HUES6 (cell line): ENCODE data around the gene SFMBT2.

ENCODE experiments used
- H3K27ac ChIP-seq: 2 replicates; pipeline ENCODE4 v1.7.0; 2013; ENCODE audit warnings: low read depth, mild to moderate bottlenecking, low read length, inconsistent platforms
- H3K27me3 ChIP-seq: 2 replicates; pipeline ENCODE4 v1.6.1; 2013; ENCODE audit warnings: low read length; ENCODE audit not compliant: control insufficient read depth, insufficient read depth
- H3K36me3 ChIP-seq: 2 replicates; pipeline ENCODE4 v1.6.1; 2013; ENCODE audit warnings: low read length; ENCODE audit not compliant: control insufficient read depth, insufficient read depth
- H3K4me1 ChIP-seq: 2 replicates; pipeline ENCODE4 v1.6.1; 2013; ENCODE audit warnings: low read length; ENCODE audit not compliant: control insufficient read depth, insufficient read depth
- H3K4me3 ChIP-seq: 2 replicates; pipeline ENCODE4 v1.5.1; 2013; ENCODE audit warnings: low read depth, low read length
- H3K9ac ChIP-seq: one replicate; pipeline ENCODE4 v1.6.1; 2013; ENCODE audit warnings: mild to moderate bottlenecking, low read length
- H3K9me3 ChIP-seq: 2 replicates; pipeline ENCODE4 v1.6.1; 2013; ENCODE audit warnings: low read depth, low read length; ENCODE audit not compliant: control insufficient read depth, insufficient read depth

The SFMBT2 gene

GRCh38 chr10:7277867-7278266 is 133.0 kb downstream of the SFMBT2 start:
- H3K27ac ChIP-seq = no peak overlapping the region
- H3K4me1 ChIP-seq = no peaks in the 10 kb centered on the region
- H3K9ac ChIP-seq = no peak overlapping the region
- H3K4me3 ChIP-seq = no peak overlapping the region
- H3K36me3 ChIP-seq = no peaks in the 10 kb centered on the region
- H3K9me3 ChIP-seq = no peaks in the 10 kb centered on the region
- no peaks in the 10 kb centered on the region for H3K27me3 ChIP-seq

GRCh38 chr10:7277432-7277831 is 133.4 kb downstream of the SFMBT2 start:
- no peak overlapping the region for H3K4me3 ChIP-seq
- H3K4me1 ChIP-seq = no peaks in the 10 kb centered on the region
- H3K9me3 ChIP-seq = no peaks in the 10 kb centered on the region
- H3K9ac ChIP-seq = no peak overlapping the region
- H3K27ac ChIP-seq = no peak overlapping the region
- no peaks in the 10 kb centered on the region for H3K27me3 ChIP-seq
- H3K36me3 ChIP-seq = no peaks in the 10 kb centered on the region

- no peak overlapping the region for H3K27ac ChIP-seq
- H3K9ac ChIP-seq = no peak overlapping the region
- H3K4me1 ChIP-seq = no peaks in the 10 kb centered on the region
- H3K9me3 ChIP-seq = no peaks in the 10 kb centered on the region
- H3K27me3 ChIP-seq = no peaks in the 10 kb centered on the region
- H3K4me3 ChIP-seq = no peak overlapping the region
- no peaks in the 10 kb centered on the region for H3K36me3 ChIP-seq
Observed at GRCh38 chr10:7275761-7276440, 134.9 kb downstream of the SFMBT2 start.

GRCh38 chr10:7274293-7274692 is 136.5 kb downstream of the SFMBT2 start:
- H3K27ac ChIP-seq = no peak overlapping the region
- no peaks in the 10 kb centered on the region for H3K9me3 ChIP-seq
- H3K36me3 ChIP-seq = no peaks in the 10 kb centered on the region
- no peak overlapping the region for H3K4me3 ChIP-seq
- no peaks in the 10 kb centered on the region for H3K27me3 ChIP-seq
- H3K4me1 ChIP-seq = no peaks in the 10 kb centered on the region
- H3K9ac ChIP-seq = no peak overlapping the region

- no peaks in the 10 kb centered on the region for H3K4me1 ChIP-seq
- H3K4me3 ChIP-seq = no peak overlapping the region
- no peak overlapping the region for H3K27ac ChIP-seq
- H3K9ac ChIP-seq = no peak overlapping the region
- no peaks in the 10 kb centered on the region for H3K9me3 ChIP-seq
- no peaks in the 10 kb centered on the region for H3K36me3 ChIP-seq
- no peaks in the 10 kb centered on the region for H3K27me3 ChIP-seq
Observed at GRCh38 chr10:7272008-7272407, 138.8 kb downstream of the SFMBT2 start.

- H3K36me3 ChIP-seq = no peaks in the 10 kb centered on the region
- no peak overlapping the region for H3K27ac ChIP-seq
- H3K9ac ChIP-seq = no peak overlapping the region
- H3K9me3 ChIP-seq = no peaks in the 10 kb centered on the region
- no peaks in the 10 kb centered on the region for H3K4me1 ChIP-seq
- no peak overlapping the region for H3K4me3 ChIP-seq
- no peaks in the 10 kb centered on the region for H3K27me3 ChIP-seq
Observed at GRCh38 chr10:7269988-7270387, 140.8 kb downstream of the SFMBT2 start.

GRCh38 chr10:7267142-7267541 is 143.7 kb downstream of the SFMBT2 start:
- Histone ChIP-seq H3K4me1 (no peaks in the 10 kb centered on the region), H3K9me3 (no peaks in the 10 kb centered on the region), H3K9ac (no peak overlapping the region), H3K27ac (no peak overlapping the region), H3K4me3 (no peak overlapping the region), H3K27me3 (no peaks in the 10 kb centered on the region), H3K36me3 (no peaks in the 10 kb centered on the region)

GRCh38 chr10:7265396-7266123 is 145.3 kb downstream of the SFMBT2 start:
- no peaks in the 10 kb centered on the region for H3K36me3 ChIP-seq
- no peak overlapping the region for H3K4me3 ChIP-seq
- no peaks in the 10 kb centered on the region for H3K27me3 ChIP-seq

GRCh38 chr10:7264313-7264756 is 146.5 kb downstream of the SFMBT2 start:
- Histone ChIP-seq H3K4me1 (0 out of 2 replicates have a peak, but pooled peaks cover 2% of the 10 kb centered on the region), H3K9ac (no peak overlapping the region), H3K36me3 (no peaks in the 10 kb centered on the region), H3K4me3 (no peak overlapping the region), H3K9me3 (no peaks in the 10 kb centered on the region), H3K27me3 (no peaks in the 10 kb centered on the region), H3K27ac (no peak overlapping the region)

More at GRCh38 chr10:7265396-7266123, 145.3 kb downstream of the SFMBT2 start:
- Histone ChIP-seq H3K27ac (no peak overlapping the region), H3K4me1 (0 out of 2 replicates have a peak, but pooled peaks cover 1% of the 10 kb centered on the region), H3K9me3 (no peaks in the 10 kb centered on the region), H3K9ac (no peak overlapping the region)

- Histone ChIP-seq H3K27ac (no peak overlapping the region), H3K9ac (no peak overlapping the region), H3K4me3 (no peak overlapping the region), H3K9me3 (no peaks in the 10 kb centered on the region), H3K27me3 (no peaks in the 10 kb centered on the region), H3K36me3 (no peaks in the 10 kb centered on the region), H3K4me1 (0 out of 2 replicates have a peak, but pooled peaks cover 2% of the 10 kb centered on the region)
Observed at GRCh38 chr10:7263616-7264015, 147.2 kb downstream of the SFMBT2 start.

- no peak overlapping the region for H3K27ac ChIP-seq
- H3K9ac ChIP-seq = no peak overlapping the region
- peaks cover 2% of the 10 kb centered on the region; the same call in 1 of the 2 replicates for H3K4me1 ChIP-seq
- no peak overlapping the region for H3K4me3 ChIP-seq
- no peaks in the 10 kb centered on the region for H3K36me3 ChIP-seq
- no peaks in the 10 kb centered on the region for H3K9me3 ChIP-seq
- no peaks in the 10 kb centered on the region for H3K27me3 ChIP-seq
Observed at GRCh38 chr10:7261351-7261750, 149.5 kb downstream of the SFMBT2 start.
